GM12874 (cell line): Measurements from ENCODE around the gene GUCA2A.

Source experiments
- TF ChIP-seq, protein P1 (sequence below): IDR thresholded peaks from 2 replicates; pipeline ENCODE4 v1.5.1; 2011; ENCODE audit warnings: low read depth, mild to moderate bottlenecking, control low read depth, low read length, moderate library complexity; ENCODE audit not compliant: insufficient read depth

The GUCA2A gene

DNA sequence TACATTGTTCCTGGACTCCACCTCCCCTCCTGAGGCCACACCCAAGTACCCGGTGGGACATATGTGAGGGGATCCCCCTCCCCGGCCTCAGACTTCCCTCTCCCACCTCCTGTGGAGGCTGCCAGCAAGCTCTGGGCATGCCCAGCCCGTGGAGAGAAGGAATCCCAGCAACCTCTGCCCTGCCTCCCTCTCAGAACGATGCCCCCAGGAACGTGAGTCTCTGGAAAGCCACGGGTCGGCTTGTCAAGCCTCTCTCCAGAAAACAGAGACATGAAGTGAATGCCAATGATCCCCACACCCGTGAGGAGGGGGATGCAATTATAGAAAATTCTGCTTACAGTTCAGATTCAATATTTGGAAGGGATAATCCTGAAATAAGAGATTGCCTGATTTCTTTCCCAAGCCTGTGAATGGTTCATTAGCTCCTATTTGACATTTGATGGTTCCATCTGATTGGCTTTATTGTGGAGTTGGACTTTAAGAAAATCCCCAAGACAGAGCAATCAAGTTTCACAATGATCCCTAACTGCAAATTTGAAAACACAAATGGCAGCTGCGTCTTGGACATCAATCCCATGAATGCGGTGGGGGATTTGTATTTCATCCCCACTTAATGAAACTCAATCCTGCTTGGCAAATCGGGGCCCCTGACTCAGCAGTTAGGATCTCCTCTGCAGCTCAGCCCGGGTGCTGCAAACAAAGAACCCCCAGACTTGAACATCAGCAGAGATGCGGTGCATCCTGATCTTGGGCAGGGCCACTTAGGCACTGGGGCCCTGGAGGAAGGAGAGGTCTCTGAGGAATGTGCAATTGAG, 20.4 kb downstream of the GUCA2A start:
- TF ChIP-seq, protein P1, sequence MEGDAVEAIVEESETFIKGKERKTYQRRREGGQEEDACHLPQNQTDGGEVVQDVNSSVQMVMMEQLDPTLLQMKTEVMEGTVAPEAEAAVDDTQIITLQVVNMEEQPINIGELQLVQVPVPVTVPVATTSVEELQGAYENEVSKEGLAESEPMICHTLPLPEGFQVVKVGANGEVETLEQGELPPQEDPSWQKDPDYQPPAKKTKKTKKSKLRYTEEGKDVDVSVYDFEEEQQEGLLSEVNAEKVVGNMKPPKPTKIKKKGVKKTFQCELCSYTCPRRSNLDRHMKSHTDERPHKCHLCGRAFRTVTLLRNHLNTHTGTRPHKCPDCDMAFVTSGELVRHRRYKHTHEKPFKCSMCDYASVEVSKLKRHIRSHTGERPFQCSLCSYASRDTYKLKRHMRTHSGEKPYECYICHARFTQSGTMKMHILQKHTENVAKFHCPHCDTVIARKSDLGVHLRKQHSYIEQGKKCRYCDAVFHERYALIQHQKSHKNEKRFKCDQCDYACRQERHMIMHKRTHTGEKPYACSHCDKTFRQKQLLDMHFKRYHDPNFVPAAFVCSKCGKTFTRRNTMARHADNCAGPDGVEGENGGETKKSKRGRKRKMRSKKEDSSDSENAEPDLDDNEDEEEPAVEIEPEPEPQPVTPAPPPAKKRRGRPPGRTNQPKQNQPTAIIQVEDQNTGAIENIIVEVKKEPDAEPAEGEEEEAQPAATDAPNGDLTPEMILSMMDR, result no peak

DNA sequence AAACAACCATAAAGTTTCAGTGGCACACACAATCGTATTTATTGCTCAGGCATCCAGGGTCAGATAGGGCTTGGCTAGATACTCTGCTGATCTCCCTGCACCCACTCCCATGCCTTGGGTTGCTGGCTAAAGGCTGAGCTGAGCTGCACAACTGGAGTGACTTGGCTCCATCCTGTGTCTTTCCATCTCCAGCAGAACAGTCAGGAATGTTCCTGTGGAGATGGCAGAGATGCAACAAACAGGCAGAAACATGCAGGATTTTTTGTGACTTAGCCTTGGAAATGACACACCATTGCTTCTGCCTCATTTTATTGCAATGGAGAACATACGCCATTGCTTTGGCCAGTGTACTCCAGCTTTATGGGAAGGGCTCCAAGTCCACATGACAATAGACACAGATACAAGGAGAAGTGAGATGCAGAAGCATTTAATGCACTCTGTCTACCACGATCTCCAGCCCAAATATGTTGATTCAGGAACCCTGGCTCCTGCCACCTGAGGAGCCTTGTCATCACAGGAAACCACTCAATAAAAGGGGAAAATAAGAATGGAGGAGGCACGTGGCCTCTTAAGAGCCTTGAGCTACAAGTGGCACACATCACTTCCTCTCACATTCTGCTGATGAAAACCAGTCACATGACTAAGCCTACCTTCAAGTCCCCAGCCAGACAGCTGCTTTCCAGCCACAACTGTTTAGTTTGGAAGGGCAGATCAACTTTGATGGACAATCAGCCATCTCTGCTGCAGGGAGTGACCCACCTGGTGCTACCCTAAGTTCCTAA, 21.5 kb downstream of the GUCA2A start:
- TF ChIP-seq, protein P1, result no peak

DNA sequence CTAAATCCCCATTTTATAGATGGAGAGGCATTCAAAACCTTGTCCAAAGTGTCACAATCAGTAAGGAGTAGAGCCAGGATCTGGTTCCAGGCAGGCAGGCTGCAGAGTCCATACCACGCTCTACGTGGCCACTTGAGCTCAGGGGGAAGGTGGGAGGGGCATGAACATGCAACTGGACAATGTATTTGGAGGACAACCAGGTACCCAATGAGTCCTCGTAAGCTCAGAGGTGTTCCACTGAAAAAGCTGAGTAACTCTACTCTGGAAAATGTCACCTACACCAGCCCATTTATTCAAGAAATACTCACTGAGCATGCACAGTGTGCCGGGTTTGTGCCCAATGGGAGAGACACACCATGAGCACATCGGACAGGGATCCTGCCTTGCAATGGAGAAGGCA, 22.6 kb downstream of the GUCA2A start:
- TF ChIP-seq, protein P1, result no peak

DNA sequence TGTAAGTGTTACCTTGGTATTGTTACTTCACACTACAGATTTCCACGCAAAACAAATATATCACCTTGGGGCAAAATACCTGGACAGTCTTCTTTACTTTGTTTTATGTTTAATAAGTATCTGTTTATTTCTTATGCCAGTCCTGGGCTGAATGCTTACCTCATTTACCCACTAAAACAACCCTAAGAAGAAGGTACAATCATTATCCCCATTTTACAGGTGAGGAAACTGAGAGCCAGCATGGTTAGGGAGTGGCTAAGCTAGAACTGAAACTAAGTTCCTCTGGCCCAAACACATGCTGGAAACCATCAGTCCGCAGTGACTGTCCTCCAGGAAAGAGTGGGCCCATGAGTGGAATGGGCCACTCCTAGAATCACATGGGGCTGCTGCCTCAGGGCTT, 24.4 kb downstream of the GUCA2A start:
- TF ChIP-seq, protein P1, result no peak

DNA sequence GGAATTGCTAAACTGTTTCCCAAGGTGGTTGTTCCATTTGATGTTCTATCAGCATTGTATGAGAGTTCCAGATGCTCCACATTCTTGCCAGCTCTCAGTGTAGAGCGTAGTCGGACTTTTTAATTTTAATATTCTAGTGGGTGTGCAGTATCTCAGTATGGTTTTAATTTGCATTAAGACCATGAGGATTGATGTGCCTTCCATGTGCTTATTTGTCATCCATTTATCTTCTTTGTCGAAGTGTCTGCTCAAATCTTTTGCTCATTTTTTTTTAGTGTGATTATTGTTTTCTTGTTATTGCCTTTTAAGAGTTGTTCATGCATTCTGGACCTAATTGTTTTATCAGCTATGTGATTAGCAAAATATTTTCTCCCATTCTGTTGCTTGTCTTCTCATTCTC, 25.1 kb downstream of the GUCA2A start:
- TF ChIP-seq, protein P1, result no peak

DNA sequence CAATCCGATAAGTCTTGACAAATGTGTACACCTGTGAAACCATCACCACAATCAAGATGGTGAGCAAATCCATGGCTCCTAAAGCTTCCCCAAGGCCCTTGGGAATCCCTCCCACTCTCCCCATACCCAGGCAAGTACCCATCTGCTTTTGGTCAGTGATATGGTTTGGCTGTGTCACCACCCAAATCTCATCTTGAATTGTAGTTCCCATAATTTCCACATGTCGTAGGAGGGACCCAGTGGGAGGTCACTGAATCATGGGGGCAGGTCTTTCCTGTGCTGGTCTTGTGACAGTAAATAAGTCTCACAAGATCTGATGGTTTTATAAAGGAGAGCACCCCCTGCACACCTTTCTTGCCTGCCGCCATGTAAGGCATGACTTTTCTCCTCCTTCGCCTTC, 26.0 kb downstream of the GUCA2A start:
- TF ChIP-seq, protein P1, result no peak

DNA sequence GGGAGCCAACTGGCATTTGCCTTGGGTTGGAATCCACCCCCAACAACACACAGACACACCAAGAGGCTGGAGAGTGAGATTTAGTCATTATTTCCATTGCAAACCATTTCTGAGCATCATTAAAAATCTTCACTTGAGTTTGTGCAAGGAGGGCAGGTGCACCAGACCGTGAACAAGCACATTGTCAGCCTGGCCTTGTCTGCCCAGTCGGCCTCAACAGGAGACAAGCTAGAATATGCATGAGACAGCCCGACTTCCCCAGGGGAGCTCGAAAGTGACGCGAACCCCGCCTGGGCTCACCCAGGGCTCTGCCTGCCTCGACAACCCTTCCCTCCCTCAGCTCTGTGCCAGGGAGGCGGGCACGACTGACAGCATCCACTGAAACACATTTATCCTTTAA, 26.8 kb downstream of the GUCA2A start:
- TF ChIP-seq, protein P1, result no peak
